HCT116 (cell line): ENCODE results near the gene MTERF4. TPM values are rescaled to one million over a fixed set of nuclear protein-coding genes. Genes with fewer than 3 reads are reported as not detected.

Experiments
- ATAC-seq: fragments of 200-7000 bp; cut with Tn5 transposase; 2 replicates; pipeline ENCODE4 v1.9.1; 2020; ENCODE audit warnings: mild to moderate bottlenecking, moderate library complexity
- BruUV-seq: library from RNA; stranded (reverse); fragments of 400-500 nt; replicated peaks from 2 replicates; lab custom pipeline; 2021; lab: Mats Ljungman, UMichigan
- CTCF ChIA-PET: fragments of 300-600 bp; sonication (Branson Sonifier 250); formaldehyde crosslinking; loops from one replicate; lab custom pipeline; 2021; ENCODE audit warnings: antibody characterized with exemption; lab: Charles Lee
- POLR2A ChIA-PET: fragments of 300-600, 350-600 bp; sonication (Branson Sonifier 250); formaldehyde crosslinking; loops from one replicate; lab custom pipeline; 2021; ENCODE audit warnings: antibody characterized with exemption; lab: Charles Lee
- RAD21 ChIA-PET, 2 experiments: fragments of 300-600 bp; sonication (Branson Sonifier 250); formaldehyde crosslinking; loops; one replicate each; lab custom pipeline; 2023; ENCODE audit warnings: low total read pairs in 2 of 2; ENCODE audit not compliant: uncharacterized antibody in 2 of 2, unreplicated experiment in 2 of 2, low non-redundant PET in 1 of 2; lab: Charles Lee
- DNase-seq: peaks from one replicate; pipeline ENCODE4 v3.0.0-alpha.2; 2010; ENCODE audit warnings: low read depth, low spot score
- H2AFZ ChIP-seq: fragments of 200-600 bp; shearing (Covaris generic), sonication (generic); 2 replicates; pipeline ENCODE4 v1.6.1; 2017; ENCODE audit warnings: low read depth, mixed run types, mixed read lengths, antibody characterized with exemption, low read length; ENCODE audit not compliant: poor library complexity, severe bottlenecking
- H3K27ac ChIP-seq: 2 replicates; pipeline ENCODE4 v1.5.1; 2012; ENCODE audit warnings: low read depth, low read length
- H3K27me3 ChIP-seq: fragments of 200-600 bp; sonication (generic); 2 replicates; pipeline ENCODE4 v1.6.1; 2016; ENCODE audit warnings: mixed run types, low read length, mixed read lengths; ENCODE audit not compliant: insufficient read depth
- H3K36me3 ChIP-seq, 2 experiments: fragments of 200-500 bp in 1 of 2; fragments of 200-600 bp in 1 of 2; sonication (Bioruptor generic) in 1 of 2; sonication (generic) in 1 of 2; 2 replicates each; pipeline versions ENCODE4 v1.5.1 to v1.6.1; 2014 to 2016; ENCODE audit warnings: low read length in 2 of 2, inconsistent platforms in 1 of 2, mixed read lengths in 1 of 2, mixed run types in 1 of 2; ENCODE audit not compliant: insufficient read depth in 2 of 2, control insufficient read depth in 1 of 2
- H3K4me1 ChIP-seq, 2 experiments: fragments of 200-600 bp in 1 of 2; sonication (generic) in 1 of 2; 2 replicates each; pipeline versions ENCODE4 v1.5.1 to v1.6.1; 2012 to 2017; ENCODE audit warnings: low read length in 2 of 2, inconsistent platforms in 1 of 2, mild to moderate bottlenecking in 1 of 2, mixed read lengths in 1 of 2, mixed run types in 1 of 2, moderate library complexity in 1 of 2; ENCODE audit not compliant: insufficient read depth in 2 of 2, control insufficient read depth in 1 of 2
- H3K4me2 ChIP-seq: fragments of 200-600 bp; sonication (generic); 2 replicates; pipeline ENCODE4 v1.6.1; 2017; ENCODE audit warnings: mixed run types, low read length, mixed read lengths
- H3K4me3 ChIP-seq, 2 experiments: fragments of 200-600 bp in 1 of 2; sonication (generic) in 1 of 2; replicated peaks in 1 of 2; 2 replicates each; pipeline ENCODE4 v1.5.1; 2011 to 2016; ENCODE audit warnings: low read length in 2 of 2, control low read depth in 1 of 2, low read depth in 1 of 2, mild to moderate bottlenecking in 1 of 2, mixed read lengths in 1 of 2, mixed run types in 1 of 2
- H3K79me2 ChIP-seq: fragments of 200-600 bp; sonication (generic); 2 replicates; pipeline ENCODE4 v1.6.1; 2017; ENCODE audit warnings: mild to moderate bottlenecking, mixed run types, low read length, moderate library complexity, mixed read lengths; ENCODE audit not compliant: insufficient read depth
- H3K9ac ChIP-seq: fragments of 200-600 bp; sonication (generic); 2 replicates; pipeline ENCODE4 v1.6.1; 2016; ENCODE audit warnings: low read length, mixed read lengths
- H3K9me2 ChIP-seq: fragments of 200-600 bp; sonication (generic), shearing (Covaris generic); 2 replicates; pipeline ENCODE4 v1.6.1; 2017; ENCODE audit warnings: mixed run types, mild to moderate bottlenecking, moderate library complexity; ENCODE audit not compliant: insufficient read depth
- H3K9me3 ChIP-seq, 2 experiments: fragments of 200-500 bp in 1 of 2; fragments of 200-600 bp in 1 of 2; sonication (Bioruptor generic) in 1 of 2; sonication (generic) in 1 of 2; 2 replicates each; pipeline ENCODE4 v1.6.1; 2014 to 2017; ENCODE audit warnings: low read length in 2 of 2, mixed read lengths in 2 of 2, inconsistent platforms in 1 of 2, low read depth in 1 of 2, mild to moderate bottlenecking in 1 of 2, mixed run types in 1 of 2, moderate library complexity in 1 of 2; ENCODE audit not compliant: control insufficient read depth in 1 of 2, insufficient read depth in 1 of 2
- H4K20me1 ChIP-seq: fragments of 200-600 bp; sonication (generic), shearing (Covaris generic); 2 replicates; pipeline ENCODE4 v1.6.1; 2017; ENCODE audit warnings: mixed run types, mild to moderate bottlenecking, moderate library complexity; ENCODE audit not compliant: insufficient read depth
- EZH2phosphoT487 ChIP-seq: fragments of 200-600 bp; IDR thresholded peaks from 2 replicates; pipeline ENCODE4 v1.6.1; 2018; ENCODE audit warnings: antibody characterized with exemption, borderline replicate concordance
- FOSL1 ChIP-seq: IDR thresholded peaks from 2 replicates; pipeline ENCODE4 v1.6.1; 2012; ENCODE audit warnings: low read depth
- REST ChIP-seq: IDR thresholded peaks from 2 replicates; pipeline ENCODE4 v1.6.1; 2012; ENCODE audit warnings: low read depth
- YY1 ChIP-seq: IDR thresholded peaks from 2 replicates; pipeline ENCODE4 v1.6.1; 2011; ENCODE audit warnings: low read length, low read depth, moderate library complexity, mild to moderate bottlenecking; ENCODE audit not compliant: insufficient replicate concordance; ENCODE audit errors: extremely low read depth
- intact Hi-C: fragments of 100-400 bp; cut with micrococcal nuclease; formaldehyde crosslinking; loops from 2 replicates; pipeline ENCODE4 v1.10.0; 2022
- total RNA-seq: library from RNA; stranded (reverse); gene quantifications from one replicate; pipeline ENCODE4 v1.2.1, GENCODE V29; 2021; ENCODE audit not compliant: unreplicated experiment

Gene MTERF4
- total RNA-seq, 1 experiment from 2014 or later, result 25.5 TPM

GRCh38 chr2:241110089-241110606 lies 8.1 kb upstream of the MTERF4 start:
- H3K27me3 ChIP-seq, result no peaks in the 10 kb centered on the region
- H4K20me1 ChIP-seq, result no peaks in the 10 kb centered on the region
- H3K4me1 ChIP-seq, result no peaks in the 10 kb centered on the region
- intact Hi-C loops, result no loop called here
- no peak overlapping the region for H3K4me3 ChIP-seq
- RAD21 ChIA-PET, result no interaction called here
- CTCF ChIA-PET, result no interaction called here
- no peak overlapping the region for H2AFZ ChIP-seq
- H3K9me3 ChIP-seq, result no peaks in the 10 kb centered on the region
- no peak overlapping the region for H3K9ac ChIP-seq
- H3K9me2 ChIP-seq, result no peaks in the 10 kb centered on the region
- H3K27ac ChIP-seq, result no peak overlapping the region
- no peak for DNase-seq
- H3K4me2 ChIP-seq, result no peak overlapping the region
- POLR2A ChIA-PET, result no interaction called here
- TF ChIP-seq YY1, result no peak
- no peak for TF ChIP-seq EZH2phosphoT487
- no peak for TF ChIP-seq REST
- TF ChIP-seq FOSL1, result no peak
- TF ChIP-seq, all 23 proteins: peak for 0
- Histone ChIP-seq H3K36me3 (peaks cover 0 to 4% of the 10 kb centered on the region in 2 experiments; a peak in 1 of 4 replicates), H3K79me2 (no peaks in the 10 kb centered on the region)
- BruUV-seq, result no TSS peak
- ATAC-seq, result no peak
